ENCODE data around the gene WIPF2.

Gene WIPF2

DNA sequence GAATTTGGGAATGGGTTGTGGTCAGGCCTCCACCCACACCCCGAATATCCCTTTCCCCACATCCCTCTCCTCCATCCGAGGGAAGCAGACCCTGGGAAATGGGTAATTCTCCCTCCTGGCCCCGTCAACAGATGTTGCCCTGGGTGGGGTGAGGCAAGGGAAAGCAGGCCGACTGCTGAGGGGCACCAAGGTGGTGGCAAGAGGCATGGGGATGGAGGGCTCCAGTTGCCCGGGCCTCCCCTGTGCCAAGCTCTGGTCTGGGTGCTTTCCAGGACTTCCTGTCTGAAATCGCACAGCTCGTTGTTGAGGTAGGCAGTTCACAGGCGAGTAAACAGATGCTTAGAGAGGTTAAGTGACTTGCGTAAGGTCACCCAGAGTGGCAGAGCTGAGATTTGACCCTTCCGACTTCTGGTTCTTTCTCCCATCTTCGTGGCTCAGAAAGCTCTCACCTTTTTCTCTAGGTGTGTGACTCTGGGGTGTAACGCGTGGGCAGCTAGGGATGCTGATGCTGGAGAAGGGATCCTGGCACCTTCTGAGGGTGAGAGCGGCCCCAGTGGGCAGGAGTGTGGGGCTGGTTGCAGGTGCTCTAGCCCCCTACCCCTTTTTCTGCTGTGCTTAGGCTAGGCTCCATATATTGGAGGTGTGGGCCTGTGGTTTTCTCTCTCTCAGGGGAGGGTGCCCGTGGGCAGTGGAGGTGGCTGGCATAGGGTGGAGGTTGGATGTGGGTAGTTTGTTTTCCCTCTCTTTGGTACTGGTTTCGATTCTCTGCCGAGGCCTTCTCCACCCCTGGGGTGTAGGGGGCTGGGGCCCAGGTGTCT lies 107.1 kb downstream of the WIPF2 start:
- no peak for DNase-seq (ENCODE audit: low read depth in 2 of 2)

GRCh38 chr17:40326832-40327199 lies 107.7 kb downstream of the WIPF2 start:
- DNase-seq (ENCODE audit: low read depth in 2 of 2): no peak

- DNase-seq (ENCODE audit: low read depth in 2 of 2): no peak
Observed at GRCh38 chr17:40327244-40327729, 108.2 kb downstream of the WIPF2 start.

DNA sequence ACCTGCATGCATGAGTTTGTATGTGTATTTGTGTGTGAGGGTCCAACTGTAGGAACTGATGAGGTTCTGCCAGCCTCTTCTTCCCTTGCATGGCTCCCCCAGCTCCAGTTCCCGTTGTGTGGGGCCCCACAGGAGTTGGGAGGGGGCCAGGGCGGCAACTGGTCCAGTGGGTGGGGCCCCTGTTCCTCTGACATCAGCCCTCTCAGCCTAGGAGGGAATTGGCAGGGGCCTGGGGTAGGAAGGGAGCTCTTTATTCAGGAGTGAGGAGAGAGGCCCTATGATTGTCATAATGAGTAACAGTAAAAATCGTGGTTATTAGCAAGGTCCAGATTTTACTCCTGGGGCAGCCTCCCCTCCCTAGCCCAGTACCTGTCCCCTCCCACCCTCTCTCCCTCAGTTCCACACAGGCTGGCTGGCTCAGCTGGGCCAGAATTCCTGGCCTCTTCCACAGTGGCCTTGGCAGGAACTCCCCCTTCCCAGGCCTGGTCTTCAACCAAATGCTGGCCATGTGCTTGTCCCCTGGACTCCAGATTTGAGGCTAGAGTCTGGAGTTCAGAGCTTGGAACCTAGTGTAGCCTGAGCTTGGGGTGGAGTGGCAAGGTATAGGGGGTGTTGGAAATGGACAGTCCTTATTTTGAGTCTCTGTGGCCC lies 108.8 kb downstream of the WIPF2 start:
- no peak for DNase-seq (ENCODE audit: low read depth in 2 of 2)

DNA sequence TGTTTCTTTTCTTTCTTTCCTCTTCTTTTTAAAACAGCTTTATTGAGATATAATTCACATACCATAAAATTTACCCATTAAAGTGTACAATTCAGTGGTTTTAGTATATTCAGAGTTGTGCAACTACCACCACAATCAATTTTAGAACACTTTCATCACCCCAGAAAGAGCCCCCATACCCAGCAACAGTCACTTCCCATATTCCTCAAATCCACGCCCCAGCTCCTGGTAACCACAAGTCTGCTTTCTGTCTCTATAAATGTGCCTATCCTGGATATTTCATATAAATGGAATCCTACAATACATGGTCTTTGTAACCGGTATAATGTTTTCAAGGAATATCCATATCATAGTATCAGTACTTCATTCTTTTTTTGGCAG lies 109.3 kb downstream of the WIPF2 start:
- DNase-seq (ENCODE audit: low read depth in 2 of 2): no peak

DNA sequence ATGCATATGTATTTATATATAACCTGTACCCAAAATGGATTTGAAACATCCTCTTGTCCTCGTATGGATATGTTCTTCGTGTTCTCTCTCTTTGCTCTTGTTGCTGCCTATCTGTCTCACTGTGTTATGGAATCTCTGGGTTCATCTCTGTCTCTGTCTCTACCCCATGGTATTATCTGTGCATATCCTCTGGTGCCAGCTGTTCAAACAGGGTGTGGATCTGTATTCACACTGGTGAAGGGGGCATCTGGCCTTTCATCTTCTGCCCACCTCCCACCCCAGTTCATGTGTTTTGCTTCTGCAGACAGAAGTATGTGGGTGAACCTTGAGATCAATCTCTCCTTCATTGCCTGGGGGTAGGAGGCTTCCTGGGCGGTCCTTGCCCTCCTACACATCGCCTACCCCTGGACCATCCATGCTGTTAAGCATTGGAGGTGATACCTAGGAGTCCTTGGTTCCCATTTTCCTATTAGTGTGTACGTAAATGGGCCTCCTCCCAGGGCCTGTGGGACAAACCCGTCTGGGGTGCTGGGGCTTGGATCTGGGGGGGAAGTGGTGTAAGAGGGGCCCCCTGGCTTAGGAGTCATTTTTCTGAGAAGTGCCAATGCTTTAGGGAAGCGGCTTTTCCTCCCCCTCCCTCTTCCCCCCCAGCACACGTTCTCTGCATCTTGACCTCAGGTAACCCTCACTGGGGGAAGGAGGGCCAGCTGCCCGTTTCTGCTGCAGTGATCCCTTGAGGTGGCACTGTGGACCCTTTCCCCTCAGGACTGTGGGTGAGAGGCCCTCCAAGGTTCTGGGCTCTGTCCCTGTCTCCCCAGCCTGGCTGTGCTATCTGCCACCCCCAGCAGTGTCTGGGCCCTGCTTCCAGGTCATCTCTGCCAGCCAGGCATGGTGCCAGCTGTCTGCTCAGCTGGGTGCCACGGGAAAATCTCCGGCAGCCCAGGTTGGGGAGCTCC lies 111.0 kb downstream of the WIPF2 start:
- DNase-seq (ENCODE audit: low read depth in 2 of 2): no peak

GRCh38 chr17:40330850-40331470 lies 111.9 kb downstream of the WIPF2 start:
- no peak for DNase-seq (ENCODE audit: low read depth in 2 of 2)

GRCh38 chr17:40331743-40332641 lies 112.9 kb downstream of the WIPF2 start:
- DNase-seq (ENCODE audit: low read depth in 2 of 2): no peak
